GM12878 (cell line): ENCODE data around the gene B3GALT6.

ENCODE experiments used
- CTCF ChIP-seq, 3 experiments: IDR thresholded peaks in 2 of 3; conservative IDR thresholded peaks in 1 of 3; 2 replicates each; pipeline ENCODE4 v1.5.1; 2011; ENCODE audit warnings: low read depth in 3 of 3, low read length in 3 of 3, mild to moderate bottlenecking in 3 of 3, control low read depth in 2 of 3, moderate library complexity in 2 of 3, inconsistent platforms in 1 of 3, mixed read lengths in 1 of 3; ENCODE audit not compliant: control insufficient read depth in 2 of 3, insufficient read depth in 1 of 3; ENCODE audit errors: extremely low read depth in 1 of 3
- MAX ChIP-seq: IDR thresholded peaks from 2 replicates; pipeline ENCODE4 v1.6.1; 2012; ENCODE audit warnings: low read depth, low read length, improper control_type of control experiment
- NFYB ChIP-seq: IDR thresholded peaks from 2 replicates; pipeline ENCODE4 v1.6.1; 2011; ENCODE audit warnings: low read depth, mild to moderate bottlenecking, low read length, improper control_type of control experiment, moderate library complexity; ENCODE audit not compliant: insufficient read depth
- POLR2A ChIP-seq: IDR thresholded peaks from 2 replicates; pipeline ENCODE4 v1.6.1; 2011; ENCODE audit warnings: low read depth, mild to moderate bottlenecking, low read length
- POLR2AphosphoS5 ChIP-seq: IDR thresholded peaks from 2 replicates; pipeline ENCODE4 v1.6.1; 2011; ENCODE audit warnings: mild to moderate bottlenecking, low read length, inconsistent platforms
- ZNF217 ChIP-seq: fragments of 450-650 bp; IDR thresholded peaks from 2 replicates; pipeline ENCODE4 v1.6.1; 2017; ENCODE audit warnings: antibody characterized with exemption, mild to moderate bottlenecking

DNA sequence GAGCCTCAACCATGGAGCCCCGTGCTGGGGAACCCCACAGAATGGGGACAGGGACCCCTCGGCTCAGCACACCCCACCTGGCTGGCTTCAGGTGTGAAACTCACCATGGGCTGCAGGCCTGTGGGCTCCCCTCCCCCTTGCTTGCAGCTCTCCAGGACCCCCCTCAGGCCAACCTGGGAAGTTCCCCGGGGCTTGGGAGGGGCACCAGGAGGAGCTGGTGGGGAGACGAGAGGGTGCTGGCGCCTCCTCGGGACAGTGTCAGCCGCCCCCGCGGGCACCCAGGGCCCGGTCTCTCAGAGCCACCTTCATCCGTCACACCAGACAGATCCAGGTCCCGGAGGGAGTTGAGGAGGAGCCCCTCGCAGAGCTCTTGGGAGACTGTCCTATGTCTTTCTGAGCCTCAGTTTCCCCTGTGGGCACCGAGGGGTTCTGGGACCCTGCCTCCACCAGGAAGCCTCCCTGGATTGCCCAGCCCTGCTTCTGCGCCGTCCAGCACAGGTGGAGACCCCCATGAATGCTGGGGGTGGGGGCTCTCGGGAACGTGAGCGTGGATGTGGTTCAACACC, 25.0 kb upstream of the B3GALT6 start:
- TF ChIP-seq CTCF (IDR thresholded peaks at IDR 0.05 in 2 of 3, conservative IDR thresholded peaks at IDR 0.05 in 1 of 3; ENCODE audit: control insufficient read depth in 2 of 3, extremely low read depth in 1 of 3, insufficient read depth in 1 of 3, low read depth in 3 of 3, low read length in 3 of 3) (peak in 1 of 3 experiments; percentile 23; a peak in 1 of 6 replicates), ZNF217 (no peak), POLR2A (no peak), NFYB (no peak), MAX (no peak), POLR2AphosphoS5 (no peak)
